B cell (primary cell): ENCODE results near the gene KLHL42. TPM values are rescaled to one million over a fixed set of nuclear protein-coding genes. Genes with fewer than 3 reads are reported as not detected.

ENCODE experiments used
- ATAC-seq: fragments of 200-7000 bp; cut with Tn5 transposase; one replicate; pipeline ENCODE4 v1.10.0; 2021; ENCODE audit warnings: low read depth, mild to moderate bottlenecking, moderate number of reproducible peaks, moderate library complexity
- CTCF ChIA-PET: fragments of 350-600 bp; sonication (Branson Sonifier 250); formaldehyde crosslinking; loops from one replicate; lab custom pipeline; 2021; ENCODE audit warnings: antibody characterized with exemption, inconsistent platforms; lab: Charles Lee
- POLR2A ChIA-PET: fragments of 350-600 bp; sonication (Branson Sonifier 250); formaldehyde crosslinking; loops from one replicate; lab custom pipeline; 2021; ENCODE audit warnings: antibody characterized with exemption; lab: Charles Lee
- DNase-seq: peaks from one replicate; pipeline ENCODE4 v3.0.0; 2013
- H2AFZ ChIP-seq: 2 replicates; pipeline ENCODE4 v1.6.1; 2012; ENCODE audit warnings: mild to moderate bottlenecking, low read depth, low read length; ENCODE audit not compliant: insufficient read depth, poor library complexity, severe bottlenecking
- H3K27ac ChIP-seq, 2 donors: 1 replicate in 1 of 2; 2 replicates in 1 of 2; pipeline ENCODE4 v1.5.1; 2012 to 2013; ENCODE audit warnings: low read length in 2 of 2, mild to moderate bottlenecking in 2 of 2, moderate library complexity in 1 of 2
- H3K27me3 ChIP-seq, 4 experiments: fragments of 200-600 bp in 1 of 4; sonication (generic) in 1 of 4; replicated peaks in 1 of 4; 1 replicate in 2 of 4; 2 replicates in 2 of 4; pipeline versions ENCODE4 v1.6.1 to v1.7.0; 2013 to 2016; ENCODE audit warnings: low read length in 3 of 4, mild to moderate bottlenecking in 2 of 4, mixed read lengths in 1 of 4, moderate library complexity in 1 of 4; ENCODE audit not compliant: insufficient read depth in 4 of 4, control insufficient read depth in 3 of 4; ENCODE audit errors: control extremely low read depth in 1 of 4
- H3K36me3 ChIP-seq, 2 experiments: replicated peaks in 1 of 2; 1 replicate in 1 of 2; 2 replicates in 1 of 2; pipeline versions ENCODE4 v1.6.1 to v1.7.1; 2013; ENCODE audit warnings: low read length in 1 of 2; ENCODE audit not compliant: insufficient read depth in 2 of 2, control insufficient read depth in 1 of 2; ENCODE audit errors: control extremely low read depth in 1 of 2, extremely low read depth in 1 of 2
- H3K4me1 ChIP-seq, 2 donors: fragments of 200-600 bp in 1 of 2; sonication (generic) in 1 of 2; 1 replicate in 1 of 2; 2 replicates in 1 of 2; pipeline versions ENCODE4 v1.5.1 to v1.6.1; 2013 to 2017; ENCODE audit warnings: low read length in 2 of 2; ENCODE audit not compliant: control insufficient read depth in 2 of 2, insufficient read depth in 2 of 2
- H3K4me2 ChIP-seq: replicated peaks from 2 replicates; pipeline ENCODE3; 2012; ENCODE audit warnings: mild to moderate bottlenecking, low read depth, low read length; ENCODE audit not compliant: poor library complexity, severe bottlenecking
- H3K4me3 ChIP-seq, 5 experiments: fragments of 200-600 bp in 1 of 5; sonication (generic) in 1 of 5; 1 replicate in 3 of 5; 2 replicates in 2 of 5; pipeline versions ENCODE4 v1.5.1 to v1.7.0; 2011 to 2016; ENCODE audit warnings: low read length in 4 of 5, mild to moderate bottlenecking in 4 of 5, low read depth in 2 of 5, control low read depth in 1 of 5, moderate library complexity in 1 of 5; ENCODE audit not compliant: insufficient read depth in 1 of 5; ENCODE audit errors: control extremely low read depth in 1 of 5, extremely low read depth in 1 of 5
- H3K79me2 ChIP-seq: fragments of 200-600 bp; sonication (generic); one replicate; pipeline ENCODE4 v1.6.0; 2016; ENCODE audit warnings: low read length; ENCODE audit not compliant: control insufficient read depth, insufficient read depth
- H3K9ac ChIP-seq: fragments of 200-600 bp; sonication (generic); 2 replicates; pipeline ENCODE4 v1.6.1; 2017; ENCODE audit warnings: mild to moderate bottlenecking, low read length, moderate library complexity
- H3K9me3 ChIP-seq, 3 donors: one replicate each; pipeline versions ENCODE4 v1.6.1 to v1.7.1; 2013; ENCODE audit warnings: low read length in 2 of 3; ENCODE audit not compliant: control insufficient read depth in 2 of 3, insufficient read depth in 1 of 3; ENCODE audit errors: control extremely low read depth in 1 of 3
- H4K20me1 ChIP-seq: 2 replicates; pipeline ENCODE4 v1.6.0; 2012; ENCODE audit warnings: mild to moderate bottlenecking, low read length; ENCODE audit not compliant: insufficient read depth, control insufficient read depth, poor library complexity, severe bottlenecking
- H3K27ac Mint-ChIP-seq: one replicate; pipeline ENCODE4 v1.8.0; 2021; ENCODE audit warnings: mixed read lengths
- H3K27me3 Mint-ChIP-seq: one replicate; pipeline ENCODE4 v1.8.0; 2021; ENCODE audit warnings: mixed read lengths
- H3K4me1 Mint-ChIP-seq: one replicate; pipeline ENCODE4 v1.8.0; 2021; ENCODE audit warnings: mixed read lengths
- H3K4me3 Mint-ChIP-seq: one replicate; pipeline ENCODE4 v1.8.0; 2021; ENCODE audit warnings: mixed read lengths
- H3K9me3 Mint-ChIP-seq: one replicate; pipeline ENCODE4 v1.8.0; 2022; ENCODE audit warnings: mixed read lengths; ENCODE audit not compliant: insufficient read depth
- CTCF ChIP-seq: fragments of 200-600 bp; IDR thresholded peaks from one replicate; pipeline ENCODE4 v1.8.0; 2022; ENCODE audit warnings: antibody characterized with exemption, mild to moderate bottlenecking
- EZH2 ChIP-seq: IDR thresholded peaks from 2 replicates; pipeline ENCODE4 v1.6.1; 2012; ENCODE audit warnings: borderline replicate concordance, low read depth, mild to moderate bottlenecking, moderate library complexity, low read length; ENCODE audit not compliant: insufficient read depth, poor library complexity, severe bottlenecking
- WGBS: methylation state at CpG from one replicate; pipeline ENCODE4 v1.1.5; 2013; ENCODE audit warnings: missing lambda C conversion rate; ENCODE audit not compliant: insufficient coverage; 5-methylcytosine and 5-hydroxymethylcytosine counted together
- intact Hi-C: fragments of 100-400 bp; cut with micrococcal nuclease; formaldehyde crosslinking; loops from one replicate; pipeline ENCODE4 v1.10.0; 2022
- polyA plus RNA-seq: library from polyadenylated mRNA; depleted of rRNA; stranded (reverse); fragments of >200 nt; gene quantifications from 2 replicates; pipeline ENCODE4 v1.2.3, GENCODE V29; 2012
- total RNA-seq, 2 donors: library from RNA; stranded (reverse); fragments of 120-200 nt in 1 of 2; gene quantifications; 1 replicate in 1 of 2; 2 replicates in 1 of 2; pipeline versions ENCODE4 v1.2.3 to v1.2.4, GENCODE V29; 2013 to 2022

KLHL42 gene
- total and polyA plus RNA-seq, 2 donors (not counting 1 experiment from before 2014, with no cell fraction given), result 11.5 to 20.5 TPM

- no peaks in the 10 kb centered on the region for H3K27me3 ChIP-seq
- no peak for TF ChIP-seq EZH2
- TF ChIP-seq CTCF, result no peak
- no peaks in the 10 kb centered on the region for H3K27me3 Mint-ChIP-seq
- no peak overlapping the region for H3K9ac ChIP-seq
- ATAC-seq (no peak), DNase-seq (no peak)
- ChIA-PET POLR2A (no interaction called here), CTCF (no interaction called here)
- no peaks in the 10 kb centered on the region for H3K4me1 Mint-ChIP-seq
- H3K4me3 ChIP-seq, result no peak overlapping the region
- 91% methylated on average over 6 of the region's 8 CpGs for WGBS
- H3K27ac ChIP-seq, result no peak overlapping the region
- H3K9me3 ChIP-seq, result no peaks in the 10 kb centered on the region
- H3K9me3 Mint-ChIP-seq, result no peaks in the 10 kb centered on the region
- no peaks in the 10 kb centered on the region for H4K20me1 ChIP-seq
- no peaks in the 10 kb centered on the region for H3K79me2 ChIP-seq
- intact Hi-C loops, result no loop called here
- no peaks in the 10 kb centered on the region for H3K36me3 ChIP-seq
- no peak overlapping the region for H2AFZ ChIP-seq
- no peak overlapping the region for H3K27ac Mint-ChIP-seq
- H3K4me3 Mint-ChIP-seq, result no peak overlapping the region
- H3K4me1 ChIP-seq, result no peaks in the 10 kb centered on the region
- H3K4me2 ChIP-seq, result no peak overlapping the region
Observed at GRCh38 chr12:27769142-27769673, 10.8 kb upstream of the KLHL42 start.

GRCh38 chr12:27771481-27772327 lies 8.3 kb upstream of the KLHL42 start:
- no peak overlapping the region for H3K4me3 ChIP-seq
- no peak overlapping the region for H3K9ac ChIP-seq
- intact Hi-C loops, result no loop called here
- WGBS, result 100% methylated on average over 1 of the region's 3 CpGs
- POLR2A ChIA-PET, result no interaction called here
- Mint-ChIP-seq H3K9me3 (no peaks in the 10 kb centered on the region), H3K27ac (no peak overlapping the region), H3K4me1 (no peaks in the 10 kb centered on the region), H3K4me3 (no peak overlapping the region), H3K27me3 (no peaks in the 10 kb centered on the region)
- DNase-seq (no peak), ATAC-seq (no peak)
- CTCF ChIA-PET, result no interaction called here
- no peaks in the 10 kb centered on the region for H3K4me1 ChIP-seq
- no peak overlapping the region for H2AFZ ChIP-seq
- TF ChIP-seq CTCF (no peak), EZH2 (no peak)
- H3K9me3 ChIP-seq, result no peaks in the 10 kb centered on the region
- H3K36me3 ChIP-seq, result no peaks in the 10 kb centered on the region
- H3K79me2 ChIP-seq, result no peaks in the 10 kb centered on the region
- no peak overlapping the region for H3K27ac ChIP-seq
- H3K27me3 ChIP-seq, result no peaks in the 10 kb centered on the region
- no peak overlapping the region for H3K4me2 ChIP-seq
- no peaks in the 10 kb centered on the region for H4K20me1 ChIP-seq
